ENCODE measurements around the gene EPGN. TPM values are rescaled to one million over a fixed set of nuclear protein-coding genes. Genes with fewer than 3 reads are reported as not detected.

EPGN gene
- total RNA-seq, 1 experiment from 2014 or later = not detected

DNA sequence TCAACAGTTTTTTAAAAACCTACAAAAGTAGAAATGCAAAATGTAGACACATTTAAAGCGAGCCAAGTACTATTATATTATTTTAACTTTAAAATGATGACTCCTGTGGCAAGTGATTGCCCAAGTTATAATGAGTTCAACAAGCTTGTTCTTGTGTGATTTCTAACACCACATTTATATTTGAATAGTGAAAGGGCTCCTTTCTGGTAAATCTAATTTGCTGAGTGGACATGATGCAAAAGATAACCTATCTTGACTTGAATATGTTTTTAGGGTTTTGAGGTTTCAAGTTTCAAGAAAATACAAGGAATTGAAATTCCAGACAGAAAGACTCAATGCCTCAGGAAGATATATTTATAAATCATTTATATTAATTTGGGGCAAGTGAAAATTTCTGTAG is 1.1 kb upstream of the EPGN start:
- no peak overlapping the region for H3K27ac ChIP-seq (ENCODE audit: low read depth, low read length, poor library complexity, severe bottlenecking)
- ChIA-PET CTCF (no interaction called here), POLR2A (ENCODE audit: low non-redundant PET) (no interaction called here)
- TF ChIP-seq, protein P1, sequence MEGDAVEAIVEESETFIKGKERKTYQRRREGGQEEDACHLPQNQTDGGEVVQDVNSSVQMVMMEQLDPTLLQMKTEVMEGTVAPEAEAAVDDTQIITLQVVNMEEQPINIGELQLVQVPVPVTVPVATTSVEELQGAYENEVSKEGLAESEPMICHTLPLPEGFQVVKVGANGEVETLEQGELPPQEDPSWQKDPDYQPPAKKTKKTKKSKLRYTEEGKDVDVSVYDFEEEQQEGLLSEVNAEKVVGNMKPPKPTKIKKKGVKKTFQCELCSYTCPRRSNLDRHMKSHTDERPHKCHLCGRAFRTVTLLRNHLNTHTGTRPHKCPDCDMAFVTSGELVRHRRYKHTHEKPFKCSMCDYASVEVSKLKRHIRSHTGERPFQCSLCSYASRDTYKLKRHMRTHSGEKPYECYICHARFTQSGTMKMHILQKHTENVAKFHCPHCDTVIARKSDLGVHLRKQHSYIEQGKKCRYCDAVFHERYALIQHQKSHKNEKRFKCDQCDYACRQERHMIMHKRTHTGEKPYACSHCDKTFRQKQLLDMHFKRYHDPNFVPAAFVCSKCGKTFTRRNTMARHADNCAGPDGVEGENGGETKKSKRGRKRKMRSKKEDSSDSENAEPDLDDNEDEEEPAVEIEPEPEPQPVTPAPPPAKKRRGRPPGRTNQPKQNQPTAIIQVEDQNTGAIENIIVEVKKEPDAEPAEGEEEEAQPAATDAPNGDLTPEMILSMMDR (conservative IDR thresholded peaks at IDR 0.05; ENCODE audit: low read depth, low read length) = no peak
- no peak for TF ChIP-seq EZH2 (IDR thresholded peaks at IDR 0.05; ENCODE audit: borderline replicate concordance, low read depth, low read length, poor library complexity, severe bottlenecking)
- intact Hi-C loops (cut with micrococcal nuclease; ENCODE audit: unreplicated experiment) = no loop called here
- no peak overlapping the region for H3K4me3 ChIP-seq (ENCODE audit: low read depth, low read length, poor library complexity, severe bottlenecking)
- no peaks in the 10 kb centered on the region for H3K27me3 ChIP-seq (replicated peaks; ENCODE audit: insufficient read depth, low read depth, low read length, poor library complexity)
- no TSS peak for BruUV-seq (replicated peaks)
- H3K9me3 ChIP-seq (ENCODE audit: low read depth, low read length, poor library complexity, severe bottlenecking) = no peaks in the 10 kb centered on the region
- H3K4me1 ChIP-seq (ENCODE audit: insufficient read depth, low read length, poor library complexity, severe bottlenecking) = peaks cover 19% of the 10 kb centered on the region
- H3K36me3 ChIP-seq (ENCODE audit: insufficient read depth, low read length, poor library complexity, severe bottlenecking) = no peaks in the 10 kb centered on the region
- no peak for DNase-seq (ENCODE audit: low spot score)

DNA sequence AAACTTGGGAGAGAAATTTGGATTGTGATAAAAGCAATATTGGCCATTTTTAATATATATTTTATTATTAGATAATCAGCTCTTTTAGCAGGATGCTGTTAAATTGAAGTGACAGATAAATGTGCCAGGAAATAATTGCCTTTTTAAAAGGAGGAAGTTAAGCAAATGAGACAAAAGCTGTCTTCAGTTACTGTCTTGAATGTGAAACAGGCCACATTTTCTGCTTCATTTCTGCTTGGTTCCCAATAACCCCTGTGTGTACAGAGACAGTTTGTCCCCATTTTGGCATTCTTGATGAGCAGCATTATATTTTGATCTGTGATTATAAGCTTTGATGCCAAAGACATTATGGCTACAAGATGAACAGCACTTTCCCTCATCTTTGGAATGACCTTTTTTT is 953 bp downstream of the EPGN start:
- ChIA-PET POLR2A (ENCODE audit: low non-redundant PET) (no interaction called here), CTCF (no interaction called here)
- no peak overlapping the region for H3K27ac ChIP-seq (ENCODE audit: low read depth, low read length, poor library complexity, severe bottlenecking)
- TF ChIP-seq, protein P1 (conservative IDR thresholded peaks at IDR 0.05; ENCODE audit: low read depth, low read length) = no peak
- no peak for TF ChIP-seq EZH2 (IDR thresholded peaks at IDR 0.05; ENCODE audit: borderline replicate concordance, low read depth, low read length, poor library complexity, severe bottlenecking)
- no peaks in the 10 kb centered on the region for H3K36me3 ChIP-seq (ENCODE audit: insufficient read depth, low read length, poor library complexity, severe bottlenecking)
- peaks cover 19% of the 10 kb centered on the region for H3K4me1 ChIP-seq (ENCODE audit: insufficient read depth, low read length, poor library complexity, severe bottlenecking)
- no TSS peak for BruUV-seq (replicated peaks)
- intact Hi-C loops (cut with micrococcal nuclease; ENCODE audit: unreplicated experiment) = no loop called here
- DNase-seq (ENCODE audit: low spot score) = no peak
- no peak overlapping the region for H3K4me3 ChIP-seq (ENCODE audit: low read depth, low read length, poor library complexity, severe bottlenecking)
- H3K9me3 ChIP-seq (ENCODE audit: low read depth, low read length, poor library complexity, severe bottlenecking) = no peaks in the 10 kb centered on the region
- H3K27me3 ChIP-seq (replicated peaks; ENCODE audit: insufficient read depth, low read depth, low read length, poor library complexity) = no peaks in the 10 kb centered on the region

DNA sequence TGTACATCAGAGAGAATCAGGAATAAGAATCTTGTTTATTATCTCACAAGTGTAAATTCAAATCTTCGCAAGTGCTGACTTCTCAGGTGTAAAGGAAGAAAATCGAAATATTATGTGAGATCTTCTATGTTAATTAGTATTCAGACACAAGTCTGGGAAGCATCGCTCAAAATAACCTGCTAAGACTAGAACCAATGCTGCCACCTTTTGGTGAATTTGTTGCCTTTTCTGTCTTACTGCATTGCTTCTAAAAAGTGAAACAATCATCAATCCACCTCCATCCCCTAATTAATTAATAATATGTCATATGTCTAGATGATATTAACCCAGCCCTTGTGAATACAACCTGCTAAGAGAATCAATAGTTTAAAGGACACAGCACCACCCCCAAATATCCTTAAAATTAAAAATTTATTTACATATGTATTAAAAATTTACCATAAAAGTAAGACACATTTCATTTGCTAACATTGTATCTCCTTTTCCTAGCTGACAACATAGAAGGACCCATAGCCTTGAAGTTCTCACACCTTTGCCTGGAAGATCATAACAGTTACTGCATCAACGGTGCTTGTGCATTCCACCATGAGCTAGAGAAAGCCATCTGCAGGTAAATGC is 3.5 kb downstream of the EPGN start:
- intact Hi-C loops (cut with micrococcal nuclease; ENCODE audit: unreplicated experiment) = loop anchor here (1.0 to 10.0 kb wide), 3 partner anchors 84 to 647 kb away; no protein-coding TSS in a partner anchor
- ChIA-PET POLR2A (ENCODE audit: low non-redundant PET) (no interaction called here), CTCF (interaction anchor here (0.7 kb wide), 1 partner anchor 122 kb away, joined by 3 read pairs; no protein-coding TSS in a partner anchor)
- Histone ChIP-seq H3K36me3 (ENCODE audit: insufficient read depth, low read length, poor library complexity, severe bottlenecking) (no peaks in the 10 kb centered on the region), H3K27me3 (replicated peaks; ENCODE audit: insufficient read depth, low read depth, low read length, poor library complexity) (no peaks in the 10 kb centered on the region), H3K27ac (ENCODE audit: low read depth, low read length, poor library complexity, severe bottlenecking) (no peak overlapping the region), H3K4me1 (ENCODE audit: insufficient read depth, low read length, poor library complexity, severe bottlenecking) (peaks cover 19% of the 10 kb centered on the region), H3K4me3 (ENCODE audit: low read depth, low read length, poor library complexity, severe bottlenecking) (no peak overlapping the region), H3K9me3 (ENCODE audit: low read depth, low read length, poor library complexity, severe bottlenecking) (no peaks in the 10 kb centered on the region)
- no TSS peak for BruUV-seq (replicated peaks)
- TF ChIP-seq, protein P1 (conservative IDR thresholded peaks at IDR 0.05; ENCODE audit: low read depth, low read length) = peak; percentile 57
- no peak for TF ChIP-seq EZH2 (IDR thresholded peaks at IDR 0.05; ENCODE audit: borderline replicate concordance, low read depth, low read length, poor library complexity, severe bottlenecking)
- DNase-seq (ENCODE audit: low spot score) = peak; percentile 58
